H54 (cell line): ENCODE results near the gene PPP2R5C.

Experiments used
- DNase-seq: peaks from one replicate; pipeline ENCODE4 v3.0.0; 2011; ENCODE audit warnings: low spot score, mixed read lengths; ENCODE audit not compliant: insufficient read length
- FAIRE-seq: peaks from 3 replicates; lab custom pipeline; 2011; peaks lifted over from hg19 to GRCh38; lab: Jason Lieb, UNC
- POLR2A ChIP-seq: IDR thresholded peaks from 2 replicates; pipeline ENCODE4 v1.6.1; 2011; ENCODE audit warnings: low read depth, mild to moderate bottlenecking, low read length

The PPP2R5C gene

GRCh38 chr14:101757064-101757838, 4.3 kb upstream of the PPP2R5C start:
- no peak for TF ChIP-seq POLR2A
- no peak for FAIRE-seq

GRCh38 chr14:101757839-101758211, 3.7 kb upstream of the PPP2R5C start:
- no peak for TF ChIP-seq POLR2A
- DNase-seq (no peak), FAIRE-seq (no peak)

More at GRCh38 chr14:101757064-101757838, 4.3 kb upstream of the PPP2R5C start:
- no peak for DNase-seq

- no peak for TF ChIP-seq POLR2A
- DNase-seq (no peak), FAIRE-seq (no peak)
Measured at GRCh38 chr14:101758913-101759593, 2.5 kb upstream of the PPP2R5C start.

GRCh38 chr14:101760138-101761011, 1.1 kb upstream of the PPP2R5C start:
- TF ChIP-seq POLR2A, result no peak
- peak; percentile 84 for DNase-seq
- peak; percentile 52 for FAIRE-seq

- DNase-seq, result peak; percentile 42
- FAIRE-seq, result no peak
- TF ChIP-seq POLR2A, result no peak
Measured at GRCh38 chr14:101761881-101762529, 496 bp downstream of the PPP2R5C start.

GRCh38 chr14:101762530-101763101, 1.1 kb downstream of the PPP2R5C start:
- DNase-seq (no peak), FAIRE-seq (peak; percentile 33)
- no peak for TF ChIP-seq POLR2A

GRCh38 chr14:101763941-101764709, 2.6 kb downstream of the PPP2R5C start:
- no peak for TF ChIP-seq POLR2A
- no peak for DNase-seq
- FAIRE-seq, result no peak

GRCh38 chr14:101767618-101768362, 6.3 kb downstream of the PPP2R5C start:
- TF ChIP-seq POLR2A, result no peak
- FAIRE-seq, result no peak
- DNase-seq, result no peak

GRCh38 chr14:101770183-101770582, 8.7 kb downstream of the PPP2R5C start:
- DNase-seq (no peak), FAIRE-seq (no peak)
- no peak for TF ChIP-seq POLR2A

GRCh38 chr14:101772770-101773169, 11.3 kb downstream of the PPP2R5C start:
- no peak for FAIRE-seq
- DNase-seq, result no peak
- no peak for TF ChIP-seq POLR2A

- TF ChIP-seq POLR2A, result no peak
- FAIRE-seq (no peak), DNase-seq (no peak)
Measured at GRCh38 chr14:101773378-101773777, 11.9 kb downstream of the PPP2R5C start.
